Endothelial cell of umbilical vein (primary cell): ENCODE data around the gene SETD3. TPM values are rescaled to one million over a fixed set of nuclear protein-coding genes. Genes with fewer than 3 reads are reported as not detected.

ENCODE experiments used
- BruUV-seq: library from RNA; stranded (reverse); fragments of 400-500 nt; replicated peaks from 2 replicates; lab custom pipeline; 2021; lab: Mats Ljungman, UMichigan
- CTCF ChIA-PET: fragments of 300-600, 350-600 bp; sonication (Branson Sonifier 250); formaldehyde crosslinking; loops from one replicate; lab custom pipeline; 2021; ENCODE audit warnings: antibody characterized with exemption, inconsistent platforms; lab: Charles Lee
- POLR2A ChIA-PET: fragments of 300-600, 350-600 bp; sonication (Branson Sonifier 250); formaldehyde crosslinking; loops from one replicate; lab custom pipeline; 2021; ENCODE audit warnings: antibody characterized with exemption, inconsistent platforms; lab: Charles Lee
- DNase-seq: peaks from one replicate; pipeline ENCODE4 v3.0.0-alpha.2; 2011; ENCODE audit warnings: low read depth, low spot score
- FAIRE-seq: peaks from 2 replicates; lab custom pipeline; 2011; peaks lifted over from hg19 to GRCh38; lab: Jason Lieb, UNC
- H2AFZ ChIP-seq: 2 replicates; pipeline ENCODE4 v1.6.0; 2012; ENCODE audit warnings: low read depth, low read length, control low read depth, inconsistent platforms
- H3K27ac ChIP-seq: 2 replicates; pipeline ENCODE4 v1.5.1; 2011; ENCODE audit warnings: low read depth, mild to moderate bottlenecking, control low read depth, low read length, moderate library complexity; ENCODE audit not compliant: insufficient read depth
- H3K27me3 ChIP-seq, 2 experiments: 2 replicates each; pipeline versions ENCODE4 v1.6.0 to v1.6.1; 2011; ENCODE audit warnings: low read length in 2 of 2, mixed read lengths in 1 of 2; ENCODE audit not compliant: control insufficient read depth in 2 of 2, insufficient read depth in 2 of 2
- H3K36me3 ChIP-seq, 2 experiments: 2 replicates in 1 of 2; 3 replicates in 1 of 2; pipeline ENCODE4 v1.5.1; 2011; ENCODE audit warnings: low read length in 2 of 2, mild to moderate bottlenecking in 1 of 2, moderate library complexity in 1 of 2; ENCODE audit not compliant: control insufficient read depth in 2 of 2, insufficient read depth in 2 of 2; ENCODE audit errors: extremely low read depth in 1 of 2
- H3K4me1 ChIP-seq: 3 replicates; pipeline ENCODE4 v1.5.1; 2011; ENCODE audit warnings: mild to moderate bottlenecking, low read length; ENCODE audit not compliant: control insufficient read depth, insufficient read depth; ENCODE audit errors: extremely low read depth
- H3K4me2 ChIP-seq: 2 replicates; pipeline ENCODE4 v1.6.1; 2011; ENCODE audit warnings: low read length, control low read depth, mixed read lengths; ENCODE audit not compliant: insufficient read depth
- H3K4me3 ChIP-seq, 3 experiments: fragments of 200-600 bp in 1 of 3; sonication (generic), shearing (Covaris generic) in 1 of 3; replicated peaks in 1 of 3; 2 replicates each; pipeline ENCODE4 v1.5.1; 2011 to 2016; ENCODE audit warnings: control low read depth in 3 of 3, low read length in 3 of 3, mild to moderate bottlenecking in 2 of 3, inconsistent platforms in 1 of 3, low read depth in 1 of 3, moderate library complexity in 1 of 3; ENCODE audit not compliant: insufficient read depth in 1 of 3
- H3K79me2 ChIP-seq: 2 replicates; pipeline ENCODE4 v1.6.0; 2012; ENCODE audit warnings: low read length, inconsistent platforms; ENCODE audit not compliant: control insufficient read depth, insufficient read depth
- H3K9ac ChIP-seq: replicated peaks from 2 replicates; pipeline ENCODE3; 2011; ENCODE audit warnings: low read length, control low read depth; ENCODE audit not compliant: insufficient read depth; ENCODE audit errors: extremely low read depth
- H3K9me1 ChIP-seq: replicated peaks from 3 replicates; pipeline ENCODE4 v1.6.0; 2011; ENCODE audit warnings: mild to moderate bottlenecking, low read length; ENCODE audit not compliant: control insufficient read depth, insufficient read depth; ENCODE audit errors: extremely low read depth
- H3K9me3 ChIP-seq: replicated peaks from 2 replicates; pipeline ENCODE4 v1.5.1; 2012; ENCODE audit warnings: low read length, inconsistent platforms; ENCODE audit not compliant: control insufficient read depth, insufficient read depth
- H4K20me1 ChIP-seq: replicated peaks from 2 replicates; pipeline ENCODE3; 2011; ENCODE audit warnings: mild to moderate bottlenecking, low read length; ENCODE audit not compliant: control insufficient read depth, insufficient read depth; ENCODE audit errors: extremely low read depth
- CTCF ChIP-seq, 2 donors: IDR thresholded peaks; 1 replicate in 1 of 2; 2 replicates in 1 of 2; pipeline ENCODE4 v1.5.1; 2011; ENCODE audit warnings: low read length in 2 of 2, mild to moderate bottlenecking in 2 of 2, moderate library complexity in 2 of 2, control low read depth in 1 of 2, inconsistent platforms in 1 of 2, low read depth in 1 of 2; ENCODE audit not compliant: insufficient read depth in 1 of 2; ENCODE audit errors: extremely low read depth in 1 of 2
- GATA2 ChIP-seq: IDR thresholded peaks from 2 replicates; pipeline ENCODE4 v1.7.0; 2011; ENCODE audit warnings: low read depth, mild to moderate bottlenecking, moderate library complexity, mixed read lengths, low read length; ENCODE audit not compliant: insufficient read length, insufficient read depth
- JUN ChIP-seq: IDR thresholded peaks from 2 replicates; pipeline ENCODE4 v1.6.1; 2011; ENCODE audit warnings: borderline replicate concordance, low read depth; ENCODE audit not compliant: insufficient read length, insufficient read depth
- POLR2A ChIP-seq: IDR thresholded peaks from 2 replicates; pipeline ENCODE4 v1.6.1; 2012; ENCODE audit warnings: low read depth, mild to moderate bottlenecking, control low read depth, low read length
- POLR2AphosphoS5 ChIP-seq: IDR thresholded peaks from 2 replicates; pipeline ENCODE4 v1.6.1; 2012; ENCODE audit warnings: low read depth, mild to moderate bottlenecking, control low read depth, low read length, moderate library complexity; ENCODE audit not compliant: insufficient read depth
- dilution Hi-C: fragments of 300-500 bp; cut with MboI; formaldehyde crosslinking; loops from one replicate; pipeline ENCODE4 v1.15.0; 2019; ENCODE audit warnings: low sequenced_read_pairs; ENCODE audit not compliant: extremely low pct_ligation_motif_present
- intact Hi-C: fragments of 100-400 bp; cut with micrococcal nuclease; formaldehyde crosslinking; loops from one replicate; pipeline ENCODE4 v1.10.0; 2022
- polyA plus RNA-seq, 4 experiments: library from polyadenylated mRNA; depleted of rRNA in 3 of 4; stranded (reverse) in 3 of 4; unstranded in 1 of 4; fragments of >200 nt; gene quantifications; 2 replicates each; pipeline versions ENCODE4 v1.2.1 to v1.2.3, GENCODE V29; 2011 to 2012; ENCODE audit warnings: missing spikeins in 1 of 4
- total RNA-seq: library from RNA; stranded (reverse); gene quantifications from 2 replicates; pipeline ENCODE4 v1.2.3, GENCODE V29; 2021

SETD3 gene
- total and polyA plus RNA-seq, 2 donors (not counting 3 experiments of a cell fraction or from before 2014, with no cell fraction given): 18.1 to 53.1 TPM

- H3K27ac ChIP-seq: no peak overlapping the region
- dilution Hi-C loops (no loop called here), intact Hi-C loops (loop anchor here (2.0 to 5.0 kb wide), 2 partner anchors 14 to 422 kb away; no protein-coding TSS in a partner anchor)
- peaks cover 15% of the 10 kb centered on the region for H3K4me1 ChIP-seq
- no peaks in the 10 kb centered on the region for H3K36me3 ChIP-seq
- no peaks in the 10 kb centered on the region for H3K9me1 ChIP-seq
- H3K27me3 ChIP-seq: no peaks in the 10 kb centered on the region
- no peak overlapping the region for H3K4me3 ChIP-seq
- TF ChIP-seq GATA2 (no peak), JUN (no peak), POLR2AphosphoS5 (no peak), CTCF (IDR thresholded peaks at IDR 0.05; ENCODE audit: extremely low read depth in 1 of 2, insufficient read depth in 1 of 2, low read depth in 1 of 2, low read length in 2 of 2) (peak in 1 of 2 donors; percentile 13), POLR2A (no peak)
- peak; percentile 24 for DNase-seq
- POLR2A ChIA-PET: no interaction called here
- H3K4me2 ChIP-seq: no peak overlapping the region
- no TSS peak for BruUV-seq
- peak; percentile 42 for FAIRE-seq
- H3K9me3 ChIP-seq: no peaks in the 10 kb centered on the region
- H2AFZ ChIP-seq: no peak overlapping the region
- H3K9ac ChIP-seq: no peak overlapping the region
- H3K79me2 ChIP-seq: no peaks in the 10 kb centered on the region
- CTCF ChIA-PET: interaction anchor here (1.0 to 6.1 kb wide), 9 partner anchors 8 to 111 kb away, joined by 3 to 52 read pairs (median 3); partner anchors contain the start of gene CCDC85C
- no peaks in the 10 kb centered on the region for H4K20me1 ChIP-seq
Measured at GRCh38 chr14:99524804-99525698, 44.4 kb upstream of the SETD3 start.
